ENCODE measurements around the gene PGC.

- TF ChIP-seq CTCF (IDR thresholded peaks at IDR 0.05) (no peak), POLR2A (IDR thresholded peaks at IDR 0.05) (no peak)
Measured at GRCh38 chr6:41756354-41756753, 9.2 kb upstream of the PGC start.

All from thyroid gland (tissue), 4 donors.